Upper lobe of left lung (tissue), 4 donors: ENCODE data around the gene SLC10A1.

ENCODE experiments used
- EP300 ChIP-seq, 4 donors: sonication (generic); formaldehyde crosslinking; IDR thresholded peaks; one replicate each; pipeline ENCODE4 v1.5.1; 2017; ENCODE audit warnings: antibody characterized with exemption in 4 of 4, control low read depth in 2 of 4
- POLR2A ChIP-seq, 4 donors: fragments of 450-650 bp; IDR thresholded peaks; one replicate each; pipeline ENCODE4 v1.5.1; 2016 to 2017; ENCODE audit warnings: antibody characterized with exemption in 4 of 4, mild to moderate bottlenecking in 2 of 4
- POLR2AphosphoS5 ChIP-seq, 2 donors: sonication (generic); formaldehyde crosslinking; IDR thresholded peaks; one replicate each; pipeline ENCODE4 v1.5.1; 2017; ENCODE audit warnings: antibody characterized with exemption in 2 of 2
- TF ChIP-seq, protein P1 (sequence below), 6 experiments: fragments of 450-650 bp in 4 of 6; fragments of 200-600 bp in 2 of 6; sonication (generic) in 2 of 6; IDR thresholded peaks; one replicate each; pipeline ENCODE4 v1.5.1; 2016 to 2019; ENCODE audit warnings: antibody characterized with exemption in 6 of 6

DNA sequence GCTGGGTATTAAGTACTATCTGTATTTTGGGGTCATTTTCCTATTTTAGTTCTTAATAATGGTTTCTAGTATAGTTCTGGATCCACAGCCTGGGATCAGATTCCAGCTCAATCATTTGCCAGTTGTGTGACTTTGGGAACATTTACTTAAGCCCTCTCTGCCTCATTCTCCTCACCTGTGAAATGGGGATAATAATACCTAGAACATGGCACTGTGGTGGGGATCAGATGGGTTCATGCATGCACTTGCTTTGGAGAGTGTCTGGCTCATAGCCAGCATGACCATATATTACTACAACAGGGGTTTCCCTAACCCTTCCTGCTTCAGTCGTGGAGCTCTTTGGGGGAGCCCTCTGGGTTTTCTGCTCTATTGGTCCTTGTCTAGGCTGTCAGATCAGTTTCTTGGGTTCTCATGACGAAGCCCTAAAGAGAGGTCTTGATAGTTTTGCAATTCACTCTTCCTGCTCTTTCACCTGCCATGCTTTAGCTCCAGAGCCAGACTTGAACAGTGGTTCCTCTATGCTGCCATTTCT lies 48.1 kb upstream of the SLC10A1 start:
- TF ChIP-seq, protein P1, sequence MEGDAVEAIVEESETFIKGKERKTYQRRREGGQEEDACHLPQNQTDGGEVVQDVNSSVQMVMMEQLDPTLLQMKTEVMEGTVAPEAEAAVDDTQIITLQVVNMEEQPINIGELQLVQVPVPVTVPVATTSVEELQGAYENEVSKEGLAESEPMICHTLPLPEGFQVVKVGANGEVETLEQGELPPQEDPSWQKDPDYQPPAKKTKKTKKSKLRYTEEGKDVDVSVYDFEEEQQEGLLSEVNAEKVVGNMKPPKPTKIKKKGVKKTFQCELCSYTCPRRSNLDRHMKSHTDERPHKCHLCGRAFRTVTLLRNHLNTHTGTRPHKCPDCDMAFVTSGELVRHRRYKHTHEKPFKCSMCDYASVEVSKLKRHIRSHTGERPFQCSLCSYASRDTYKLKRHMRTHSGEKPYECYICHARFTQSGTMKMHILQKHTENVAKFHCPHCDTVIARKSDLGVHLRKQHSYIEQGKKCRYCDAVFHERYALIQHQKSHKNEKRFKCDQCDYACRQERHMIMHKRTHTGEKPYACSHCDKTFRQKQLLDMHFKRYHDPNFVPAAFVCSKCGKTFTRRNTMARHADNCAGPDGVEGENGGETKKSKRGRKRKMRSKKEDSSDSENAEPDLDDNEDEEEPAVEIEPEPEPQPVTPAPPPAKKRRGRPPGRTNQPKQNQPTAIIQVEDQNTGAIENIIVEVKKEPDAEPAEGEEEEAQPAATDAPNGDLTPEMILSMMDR (IDR thresholded peaks at IDR 0.05): no peak
- TF ChIP-seq POLR2AphosphoS5 (IDR thresholded peaks at IDR 0.05): no peak
- TF ChIP-seq POLR2A (IDR thresholded peaks at IDR 0.05): no peak
- no peak for TF ChIP-seq EP300 (IDR thresholded peaks at IDR 0.05)
